GM21526 (cell line): ENCODE results near the gene GRK2.

Source experiments
- ATAC-seq: cut with Tn5 transposase; IDR thresholded peaks from one replicate; pipeline ENCODE4 v1.9.1; 2021; ENCODE audit warnings: moderate library complexity; ENCODE audit not compliant: unreplicated experiment, low FRiP score

Gene GRK2

DNA sequence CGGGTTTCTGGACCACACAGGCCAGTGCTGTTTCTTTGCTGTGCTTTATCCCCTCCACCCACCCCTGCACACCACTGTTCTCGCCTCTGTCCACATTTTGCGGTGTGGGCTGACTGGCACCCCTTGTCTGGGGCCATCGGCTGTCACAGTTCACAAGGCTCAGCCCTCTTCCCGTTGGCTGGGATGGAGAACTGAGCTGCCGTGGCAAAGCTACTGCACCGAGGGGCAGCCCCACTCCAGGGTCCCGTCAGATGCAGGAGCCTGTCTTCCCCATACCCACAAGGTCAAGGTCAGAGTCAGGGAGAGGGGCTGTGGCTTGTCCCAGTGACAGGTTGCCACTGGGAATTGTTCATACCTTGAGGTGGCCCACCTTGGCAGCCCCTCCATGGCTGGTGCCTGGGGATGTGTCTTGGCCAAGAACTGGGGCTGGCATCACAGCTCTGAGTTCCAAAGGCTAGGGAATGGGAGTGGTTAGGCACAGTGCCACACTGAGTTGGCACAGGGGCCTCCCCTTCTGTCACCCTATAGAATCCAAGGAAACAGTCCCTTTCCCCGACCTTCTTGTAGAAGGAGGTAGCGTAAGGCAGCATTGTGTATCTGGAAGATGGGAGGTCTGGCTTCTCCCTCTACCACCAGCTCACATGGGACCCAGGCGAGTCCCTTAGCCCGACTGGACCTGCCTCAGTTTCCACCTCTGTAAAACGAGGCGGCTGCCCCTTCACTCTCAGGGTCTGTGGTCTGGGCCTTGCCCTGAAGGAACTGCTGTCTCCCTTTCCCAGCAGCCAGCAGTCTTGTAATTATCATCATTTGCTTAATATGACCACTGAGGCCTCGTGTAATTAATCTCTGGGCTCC is 3.4 kb downstream of the GRK2 start:
- ATAC-seq = no peak

DNA sequence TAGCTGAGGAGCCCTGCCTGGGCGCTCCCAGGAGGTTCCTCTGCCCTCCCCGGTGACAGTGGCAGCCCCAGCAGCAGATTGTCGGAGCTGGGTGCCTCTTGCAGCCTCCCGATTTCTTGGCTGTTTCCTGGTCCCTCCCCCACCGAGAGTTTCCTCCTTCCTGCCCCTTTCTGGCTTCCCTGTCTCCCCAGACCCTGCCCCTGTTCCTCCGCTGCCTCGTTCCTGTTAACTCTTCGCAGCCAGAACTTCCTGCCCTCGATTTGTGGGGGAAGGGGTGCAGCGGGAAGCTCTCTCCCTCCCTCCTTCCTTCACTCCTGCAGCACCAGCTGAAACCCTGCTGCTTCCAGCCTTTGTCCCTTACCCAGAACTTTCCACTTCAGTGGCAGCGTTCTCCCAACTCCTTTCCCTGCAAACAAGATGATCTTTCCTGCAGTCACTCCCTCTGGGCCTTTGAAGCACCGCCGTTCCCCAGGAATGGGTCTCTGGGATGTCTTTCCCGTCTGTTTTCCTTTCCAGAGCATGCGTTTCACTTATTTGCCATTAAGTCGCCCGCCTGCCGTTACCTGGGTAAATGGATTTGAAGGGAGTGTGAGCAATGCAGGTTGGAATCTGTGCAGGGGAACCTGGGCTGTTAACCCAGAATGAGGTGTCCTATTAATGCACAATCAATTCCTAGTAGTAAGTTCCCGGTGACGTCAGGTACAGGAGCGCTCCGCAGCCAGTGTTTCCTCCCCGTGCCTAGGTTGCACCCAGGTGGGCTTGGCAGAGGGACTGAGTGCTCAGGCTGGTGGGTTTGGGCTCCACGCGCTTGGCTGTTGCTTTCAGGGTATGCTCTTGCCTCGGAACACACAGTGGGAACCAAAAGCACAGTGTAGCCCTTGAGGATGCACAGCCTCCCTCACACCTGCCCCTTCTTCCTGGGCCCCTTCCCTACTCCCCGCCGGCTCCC is 4.3 kb downstream of the GRK2 start:
- no peak for ATAC-seq

DNA sequence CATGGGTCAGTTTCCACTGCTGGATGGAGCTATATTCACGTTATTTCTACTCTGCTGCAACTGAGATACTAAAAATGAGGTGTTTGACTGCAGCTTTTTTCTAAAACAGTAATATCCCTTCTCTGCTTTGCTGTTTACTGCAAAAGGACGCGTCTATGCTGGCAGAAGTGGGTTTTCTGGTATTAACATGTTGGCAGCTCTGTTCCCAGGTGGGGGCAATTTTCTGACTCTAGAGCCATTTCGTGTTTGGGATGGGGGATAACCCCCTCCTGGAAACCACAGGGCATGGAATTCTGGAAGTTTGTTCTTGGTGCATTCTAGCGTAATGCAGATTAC is 4.9 kb downstream of the GRK2 start:
- no peak for ATAC-seq

DNA sequence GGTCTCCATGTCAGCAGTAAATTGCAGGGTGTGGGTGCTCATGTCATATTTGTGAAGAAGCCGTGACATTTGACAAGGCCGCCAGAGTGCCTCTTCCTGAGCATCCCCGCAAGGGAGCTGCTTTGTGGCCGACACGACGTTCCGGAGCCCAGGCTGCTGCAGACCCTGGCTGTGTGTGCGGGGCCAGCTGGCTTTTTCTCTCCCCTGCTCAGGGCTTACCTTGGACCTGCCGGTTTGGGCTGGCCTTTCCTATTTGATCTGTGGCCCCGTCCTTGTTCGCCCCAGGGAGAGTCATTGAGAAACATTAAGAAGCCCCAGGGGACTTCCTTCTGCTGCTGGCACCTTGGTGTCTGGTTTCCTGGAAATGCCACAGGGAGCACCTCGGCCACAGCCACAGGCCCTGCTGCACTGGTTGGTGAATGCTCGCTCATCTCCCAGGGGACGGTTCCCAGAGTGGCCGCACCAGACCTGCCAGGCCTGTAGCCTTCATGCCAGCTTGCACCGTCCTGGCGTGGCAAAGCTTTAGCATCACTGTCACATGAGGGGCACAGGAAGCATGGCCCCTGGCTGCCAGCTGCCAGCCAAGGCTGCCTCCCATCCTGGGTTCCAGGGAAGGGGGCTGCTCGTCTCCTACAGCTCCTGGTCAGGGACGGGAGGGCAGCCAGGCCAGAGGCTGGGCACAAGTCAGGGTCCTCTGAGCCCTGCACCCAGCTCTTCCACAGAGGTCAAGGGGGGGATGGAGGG is 5.4 kb downstream of the GRK2 start:
- ATAC-seq = no peak

DNA sequence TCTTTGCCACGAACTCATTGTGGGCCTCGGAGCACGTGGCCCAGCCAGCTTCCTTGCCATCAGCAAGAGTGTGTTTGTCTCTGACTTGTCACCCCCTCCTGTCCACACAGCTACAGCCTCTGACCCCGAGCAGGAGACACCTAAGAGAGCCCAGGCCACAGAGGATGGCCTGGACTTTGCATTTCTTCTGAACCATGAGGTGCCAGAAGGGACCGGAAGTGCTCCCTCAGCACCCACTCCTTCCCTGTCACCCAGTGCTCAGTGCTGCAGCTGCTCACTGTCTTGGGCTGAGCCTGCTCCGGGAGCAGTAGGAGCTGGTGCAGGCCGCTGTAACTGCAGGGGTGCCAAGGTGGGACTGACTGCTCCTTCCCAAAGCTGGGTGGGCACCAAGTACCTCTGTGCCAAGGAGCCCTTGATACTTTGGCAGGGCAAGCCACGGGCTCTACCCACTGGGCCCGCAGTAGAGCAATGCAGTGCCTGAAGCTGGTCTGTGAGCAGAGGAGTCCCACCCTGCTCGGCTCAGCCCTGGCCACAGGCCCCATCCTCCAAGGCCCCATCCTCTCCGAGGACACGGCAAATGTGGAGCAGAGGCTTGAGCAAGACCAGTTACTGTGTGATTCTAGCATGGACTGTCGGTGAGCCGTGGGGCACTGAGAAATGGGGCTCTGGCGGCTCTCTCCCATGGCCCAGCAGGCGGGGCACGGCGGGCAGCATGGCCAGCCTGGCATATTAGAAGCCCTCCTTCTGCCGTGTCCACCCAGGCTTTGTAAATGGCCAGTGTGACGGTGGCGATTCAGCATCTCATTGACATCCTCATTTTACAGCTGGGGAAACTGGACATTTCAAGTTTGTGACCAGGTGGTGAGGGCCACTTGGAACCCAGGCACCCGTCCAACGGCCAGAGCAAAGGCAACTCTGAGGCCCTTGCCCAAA is 6.3 kb downstream of the GRK2 start:
- no peak for ATAC-seq

DNA sequence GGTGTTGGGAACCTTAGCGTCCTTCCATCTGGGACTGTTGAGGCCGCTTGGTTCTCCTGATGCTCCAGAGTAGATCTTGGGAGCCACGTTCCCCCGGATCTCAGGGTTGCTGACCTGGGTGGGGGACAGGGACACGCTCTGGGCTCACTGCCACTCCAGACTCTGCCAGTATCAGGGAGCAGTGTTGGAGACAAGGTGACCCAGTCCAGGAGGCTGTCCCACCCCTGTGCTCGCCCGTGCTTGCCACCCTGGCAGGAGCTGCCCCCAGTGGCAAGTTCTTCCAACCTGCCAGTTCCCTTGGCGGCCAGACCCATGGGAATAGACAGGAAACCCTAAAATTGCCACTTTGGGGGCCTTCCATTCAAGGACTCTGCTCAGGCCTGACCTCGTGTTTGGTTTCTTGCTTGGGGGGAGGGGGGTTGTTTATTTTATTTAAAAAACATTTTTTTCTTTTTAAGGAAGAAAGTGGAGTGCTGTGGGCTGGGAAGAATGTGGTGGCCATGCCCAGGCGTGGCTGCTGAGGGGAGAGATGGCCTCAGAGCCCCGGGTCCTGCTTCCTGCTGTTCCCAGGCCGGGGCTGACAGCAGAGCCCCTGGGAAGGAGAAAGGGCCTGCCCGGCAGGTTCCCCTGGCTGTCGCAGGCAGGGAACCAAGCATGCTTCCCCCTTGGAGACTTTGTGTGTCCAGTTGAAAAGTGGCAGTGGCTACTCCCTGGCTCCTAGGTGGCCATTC is 7.2 kb downstream of the GRK2 start:
- ATAC-seq = no peak

DNA sequence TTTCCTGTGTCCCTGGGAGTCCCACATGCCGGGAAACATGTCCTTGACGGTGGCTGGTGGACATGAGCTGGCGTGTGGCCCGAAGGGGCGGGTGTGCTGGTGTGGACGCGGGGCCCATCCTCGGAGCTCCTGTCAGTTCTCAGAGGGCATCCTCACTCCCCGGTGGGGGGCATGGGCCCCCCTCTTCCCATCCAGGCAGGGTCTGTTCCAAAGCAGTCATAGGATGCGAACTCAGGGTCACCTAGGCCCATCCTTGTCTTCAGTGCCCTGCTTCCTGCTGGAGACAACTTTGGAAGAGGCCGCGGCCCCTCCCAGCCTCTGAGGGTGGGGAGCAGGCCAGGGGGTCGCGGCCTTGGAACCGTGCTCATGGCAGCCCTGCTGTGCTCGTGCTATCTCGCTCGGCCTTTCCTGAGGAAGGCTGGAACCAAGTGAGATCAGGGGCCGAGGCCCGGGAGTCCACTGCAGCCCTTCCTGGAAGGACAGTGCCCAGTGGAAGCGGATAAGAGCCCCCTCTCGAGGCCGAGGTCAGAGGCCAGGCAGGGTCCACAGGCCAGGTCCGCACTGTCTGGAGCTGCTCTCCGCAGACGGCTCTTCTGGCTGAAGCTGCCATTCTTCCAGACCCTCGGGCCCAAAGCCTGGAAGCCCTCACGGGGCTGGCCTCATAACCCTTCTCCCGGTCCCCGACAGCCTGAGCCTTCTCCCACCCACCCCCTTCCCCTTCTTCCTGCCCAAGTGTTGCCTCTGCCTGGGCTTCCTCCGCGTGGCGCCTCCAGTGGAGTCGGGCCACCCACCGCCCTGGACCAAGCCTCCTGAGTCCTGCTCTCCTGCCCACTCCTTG is 8.7 kb downstream of the GRK2 start:
- ATAC-seq = no peak

DNA sequence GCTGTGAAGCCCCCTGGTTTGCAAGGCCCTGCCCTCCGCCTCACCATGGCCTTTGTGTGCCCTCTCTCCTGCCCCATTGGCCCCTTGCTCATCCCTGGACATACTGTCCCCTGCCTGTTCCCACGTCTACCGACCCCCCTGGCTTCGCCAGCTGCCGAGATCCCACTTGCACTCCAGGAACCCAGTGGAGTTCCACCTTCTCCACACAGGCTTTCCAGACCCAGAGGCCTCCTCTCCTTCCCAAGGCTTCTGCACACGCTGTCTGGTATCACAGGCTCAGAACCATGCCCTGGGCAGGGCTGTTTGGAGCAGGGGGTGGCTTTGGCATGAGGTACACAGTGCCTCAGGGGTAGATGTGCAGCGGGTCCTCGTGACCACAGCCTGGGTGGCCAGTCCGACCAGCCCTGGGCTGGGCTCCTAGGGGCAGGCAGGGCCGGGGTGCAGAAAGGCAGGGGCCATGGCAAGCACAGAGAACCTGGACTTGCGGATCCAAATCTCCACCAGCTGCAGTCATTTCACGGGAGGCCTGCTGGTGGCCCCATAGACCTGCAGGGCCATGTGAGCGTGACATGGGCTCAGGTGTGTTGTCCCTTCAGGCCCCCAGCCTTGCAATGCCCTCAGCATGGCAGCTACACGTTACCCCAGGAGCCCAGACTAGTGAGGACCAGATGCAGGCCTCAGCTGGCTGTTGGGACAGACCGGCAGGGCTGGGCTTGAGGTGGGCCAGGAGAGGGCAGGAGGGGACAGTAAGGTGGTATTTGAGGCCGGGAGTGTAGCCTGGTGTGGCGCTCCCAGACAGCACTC is 9.5 kb downstream of the GRK2 start:
- no peak for ATAC-seq

DNA sequence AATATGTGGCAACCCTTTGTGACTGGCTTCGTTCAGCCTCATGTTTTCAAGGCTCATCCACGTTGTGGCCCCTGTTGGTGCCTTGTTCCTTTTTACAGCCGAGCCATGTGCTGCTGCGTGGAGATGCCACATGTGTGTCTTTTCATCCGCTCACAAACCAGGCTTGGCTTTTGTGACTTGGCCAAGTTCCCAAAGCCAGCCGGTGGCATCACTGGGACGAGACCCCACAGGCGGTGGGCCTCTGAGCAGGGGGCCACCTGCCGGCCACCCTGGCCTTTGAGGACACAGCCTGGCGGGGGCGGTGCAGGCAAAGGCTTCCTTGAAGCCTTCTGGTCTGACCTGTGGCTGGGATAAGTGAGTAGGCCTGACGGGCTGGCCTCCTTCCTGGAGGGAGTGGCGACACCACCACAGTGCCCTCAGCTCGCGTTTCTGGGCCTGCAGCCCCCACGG is 10.5 kb downstream of the GRK2 start:
- ATAC-seq = peak; percentile 8

DNA sequence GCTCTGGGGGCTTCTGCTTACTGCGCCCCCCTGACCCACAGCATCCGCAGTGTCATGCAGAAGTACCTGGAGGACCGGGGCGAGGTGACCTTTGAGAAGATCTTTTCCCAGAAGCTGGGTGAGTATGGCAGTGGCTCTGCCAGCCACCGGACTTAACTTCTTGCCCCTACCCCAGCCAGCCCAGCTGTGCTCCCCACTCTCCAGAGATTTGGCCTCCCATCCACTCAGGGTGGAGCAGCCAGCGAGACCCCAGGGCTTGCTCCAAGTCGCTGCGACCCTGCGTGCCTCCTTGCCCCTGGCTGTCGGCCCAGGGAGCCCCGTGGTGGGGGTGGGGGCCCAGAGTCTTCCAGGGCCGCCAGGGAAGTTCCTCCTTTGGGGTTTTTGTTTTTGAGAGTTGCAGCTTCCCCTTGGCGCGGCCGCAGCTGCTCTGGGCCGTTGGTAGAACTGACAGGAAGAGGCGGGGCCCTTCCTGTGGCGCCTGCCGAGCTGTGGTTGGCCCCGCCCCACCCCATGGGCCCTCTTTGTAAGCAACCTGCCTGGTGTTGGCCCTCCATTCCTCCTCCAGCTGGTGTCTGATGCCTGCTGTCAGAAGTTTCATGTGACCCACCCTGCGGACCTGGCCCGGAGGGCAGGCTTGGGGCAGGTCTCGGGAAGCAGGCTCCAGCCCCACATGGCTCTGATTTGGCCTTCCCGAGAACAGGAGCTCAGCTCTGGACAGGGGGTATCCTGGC is 11.1 kb downstream of the GRK2 start:
- ATAC-seq = peak; percentile 48

DNA sequence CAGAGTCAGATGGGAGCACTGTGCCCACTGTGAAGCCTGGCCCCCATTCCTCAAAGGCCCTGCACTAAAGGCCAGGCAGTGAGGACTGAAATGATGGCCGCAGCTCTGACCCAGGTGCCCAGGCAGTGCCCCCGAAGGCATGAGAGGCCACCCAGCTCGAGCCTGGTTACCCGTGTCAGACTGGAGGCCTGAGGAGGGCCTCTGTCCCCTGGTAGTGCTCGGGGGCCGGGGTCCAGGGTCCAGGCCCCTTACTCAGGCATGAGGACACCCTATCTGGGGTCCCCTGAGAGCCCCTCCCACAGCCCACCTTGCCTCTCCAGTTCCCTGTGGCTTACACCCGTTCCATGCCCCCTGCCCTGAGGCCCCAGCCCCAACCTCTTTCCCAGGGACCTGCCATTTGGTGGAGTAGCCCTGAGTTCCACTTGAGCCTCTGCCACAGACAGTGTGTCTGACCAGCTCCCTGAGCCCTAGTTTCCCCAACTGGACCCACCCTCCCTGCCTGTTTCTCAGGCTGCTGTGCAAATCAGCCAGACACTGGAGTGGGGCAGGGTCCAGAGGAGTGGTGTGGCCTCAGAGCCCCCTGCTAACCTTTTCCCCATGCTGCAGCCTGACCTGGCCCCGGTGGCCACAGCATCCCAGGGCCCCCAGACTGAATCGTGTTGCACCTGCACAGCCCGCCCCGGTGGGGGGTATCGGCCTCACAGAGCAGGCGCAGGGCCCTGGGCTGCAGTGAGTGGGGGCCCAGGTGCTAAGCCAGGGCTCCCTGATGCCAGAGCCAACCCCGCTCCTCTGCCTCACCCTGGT is 12.1 kb downstream of the GRK2 start:
- ATAC-seq = no peak

DNA sequence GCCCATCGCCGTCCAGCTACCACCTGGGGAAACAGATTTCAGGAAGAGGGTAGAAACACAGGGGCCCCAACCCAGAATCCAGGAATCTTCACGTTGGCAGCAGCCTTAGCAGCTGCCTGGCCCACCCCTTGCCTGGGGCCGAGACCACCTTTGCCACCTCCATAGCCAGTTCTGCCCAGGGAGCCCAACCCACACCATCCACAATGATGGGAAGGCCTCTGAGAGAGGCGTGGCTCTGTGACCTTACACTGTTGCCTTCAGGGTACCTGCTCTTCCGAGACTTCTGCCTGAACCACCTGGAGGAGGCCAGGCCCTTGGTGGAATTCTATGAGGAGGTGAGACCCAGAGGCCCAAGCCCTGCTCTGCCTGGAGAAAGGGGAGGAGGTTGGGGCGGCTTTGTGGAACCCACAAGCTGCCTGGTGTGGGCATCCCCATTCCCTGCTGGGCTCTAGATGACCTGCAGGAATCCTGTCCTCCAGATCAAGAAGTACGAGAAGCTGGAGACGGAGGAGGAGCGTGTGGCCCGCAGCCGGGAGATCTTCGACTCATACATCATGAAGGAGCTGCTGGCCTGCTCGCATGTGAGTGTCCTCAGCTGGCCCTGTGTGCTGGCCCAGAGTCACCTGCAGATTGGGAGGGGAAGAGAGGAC is 12.8 kb downstream of the GRK2 start:
- ATAC-seq = no peak

DNA sequence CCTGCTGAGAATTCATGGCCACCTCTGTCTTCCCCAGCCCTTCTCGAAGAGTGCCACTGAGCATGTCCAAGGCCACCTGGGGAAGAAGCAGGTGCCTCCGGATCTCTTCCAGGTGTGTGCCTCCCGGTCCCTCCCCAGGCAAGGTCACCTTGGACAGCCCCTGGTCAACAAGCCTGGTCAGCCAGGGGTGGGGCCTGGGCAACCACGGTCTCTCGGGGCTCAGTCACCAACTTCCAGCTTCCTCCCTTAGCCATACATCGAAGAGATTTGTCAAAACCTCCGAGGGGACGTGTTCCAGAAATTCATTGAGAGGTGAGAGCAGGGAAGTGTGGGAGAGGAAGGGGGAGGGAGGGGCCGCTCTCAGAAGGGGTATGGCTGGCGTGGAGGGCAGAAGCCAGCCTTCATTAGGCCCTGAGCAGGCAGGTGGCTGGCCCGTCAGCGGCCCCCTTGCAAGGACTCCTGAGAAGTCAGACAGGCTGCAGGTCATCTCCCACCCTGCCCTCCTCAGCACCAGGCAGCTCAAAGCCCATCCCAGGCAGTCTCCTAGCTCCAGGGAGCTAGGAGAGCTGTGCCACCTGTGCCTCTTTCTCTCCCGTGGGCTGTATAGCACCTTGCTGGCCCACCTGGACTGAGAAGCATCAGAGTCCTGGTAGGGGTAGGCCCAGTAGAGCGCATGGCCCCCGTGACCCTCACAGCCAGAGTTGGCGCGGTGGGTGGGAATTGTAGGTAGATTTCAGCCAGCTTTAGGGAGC is 13.5 kb downstream of the GRK2 start:
- no peak for ATAC-seq

DNA sequence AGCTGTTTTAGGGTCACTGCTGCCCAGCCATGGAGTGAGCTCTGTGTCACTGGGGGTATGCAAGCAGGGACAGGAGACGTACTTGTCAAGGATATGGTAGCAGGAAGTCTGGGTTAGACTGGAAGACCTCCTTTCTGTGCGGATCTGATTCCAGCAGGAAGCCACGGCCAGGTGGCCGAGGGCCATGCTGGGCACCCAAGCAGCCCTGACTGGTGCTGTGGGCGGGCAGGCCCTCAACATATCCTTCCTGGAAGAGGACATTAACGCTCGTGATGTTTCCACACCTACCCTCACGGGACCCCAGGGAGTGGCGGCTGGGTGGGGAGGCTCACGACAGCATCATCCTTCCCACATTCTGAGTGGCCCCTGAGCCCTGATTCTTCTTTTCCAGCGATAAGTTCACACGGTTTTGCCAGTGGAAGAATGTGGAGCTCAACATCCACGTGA is 14.1 kb downstream of the GRK2 start:
- no peak for ATAC-seq
